Stimulated activated effector memory CD8-positive, alpha-beta T cell treated with anti-CD3 and anti-CD28 coated beads, Interleukin-12 subunit alpha, Interleukin-12 subunit beta, amount 100 ng/mL, for 72 hours (primary cell): ENCODE measurements around the gene VDR.

Experiments
- ATAC-seq: fragments of 150-1000 bp; cut with Tn5 transposase; 2 replicates; pipeline ENCODE4 v1.10.0; 2021
- DNase-seq, 2 donors: peaks; one replicate each; pipeline ENCODE4 v3.0.0; 2021 to 2022; ENCODE audit warnings: low spot score in 2 of 2
- H3K27ac Mint-ChIP-seq: one replicate; pipeline ENCODE4 v1.8.0; 2022; ENCODE audit warnings: mild to moderate bottlenecking, mixed read lengths
- H3K36me3 Mint-ChIP-seq: one replicate; pipeline ENCODE4 v1.8.0; 2022; ENCODE audit warnings: mild to moderate bottlenecking, mixed read lengths
- H3K4me1 Mint-ChIP-seq: one replicate; pipeline ENCODE4 v1.8.0; 2022; ENCODE audit warnings: mixed read lengths
- H3K4me3 Mint-ChIP-seq: one replicate; pipeline ENCODE4 v1.8.0; 2022; ENCODE audit warnings: mild to moderate bottlenecking, mixed read lengths
- H3K9me3 Mint-ChIP-seq: one replicate; pipeline ENCODE4 v1.8.0; 2022; ENCODE audit warnings: mixed read lengths

The VDR gene

GRCh38 chr12:47904713-47905709, at the start of gene VDR:
Gene VDR (minus strand): TSS chr12:47904994. CDS start chr12:47879113, 25,881 bp downstream.
- DNase-seq (peak; percentile 58 to 85), ATAC-seq (peak; percentile 82)
- H3K9me3 Mint-ChIP-seq, result no peaks in the 10 kb centered on the region
- peak within 1 kb of the TSS; percentile 89 for H3K27ac Mint-ChIP-seq
- H3K36me3 Mint-ChIP-seq, result peaks cover 49% of the 10 kb centered on the region
- H3K4me3 Mint-ChIP-seq, result peak within 1 kb of the TSS; percentile 89
- peaks cover 46% of the 10 kb centered on the region for H3K4me1 Mint-ChIP-seq

GRCh38 chr12:47954058-47954457, 49.3 kb upstream of the VDR start:
- H3K36me3 Mint-ChIP-seq, result no peaks in the 10 kb centered on the region

GRCh38 chr12:47950856-47951468, 46.2 kb upstream of the VDR start:
- no peak for ATAC-seq

More at GRCh38 chr12:47954058-47954457, 49.3 kb upstream of the VDR start:
- peaks cover 8% of the 10 kb centered on the region for H3K4me1 Mint-ChIP-seq
- no peak for DNase-seq
- H3K9me3 Mint-ChIP-seq, result no peaks in the 10 kb centered on the region
- H3K27ac Mint-ChIP-seq, result no peak overlapping the region
- H3K4me3 Mint-ChIP-seq, result no peak overlapping the region
- no peak for ATAC-seq

GRCh38 chr12:47949441-47950341, 44.9 kb upstream of the VDR start:
- peaks cover 9% of the 10 kb centered on the region for H3K4me1 Mint-ChIP-seq
- no peak overlapping the region for H3K4me3 Mint-ChIP-seq
- peak overlapping the region; percentile 64 for H3K27ac Mint-ChIP-seq
- no peaks in the 10 kb centered on the region for H3K36me3 Mint-ChIP-seq
- H3K9me3 Mint-ChIP-seq, result no peaks in the 10 kb centered on the region
- DNase-seq, result peak; percentile 38 to 70
- peak; percentile 72 for ATAC-seq

More at GRCh38 chr12:47950856-47951468, 46.2 kb upstream of the VDR start:
- DNase-seq, result no peak
- no peaks in the 10 kb centered on the region for H3K9me3 Mint-ChIP-seq
- no peak overlapping the region for H3K4me3 Mint-ChIP-seq
- no peaks in the 10 kb centered on the region for H3K36me3 Mint-ChIP-seq
- H3K27ac Mint-ChIP-seq, result no peak overlapping the region
- peaks cover 9% of the 10 kb centered on the region for H3K4me1 Mint-ChIP-seq

GRCh38 chr12:47947341-47947740, 42.5 kb upstream of the VDR start:
- H3K4me3 Mint-ChIP-seq, result no peak overlapping the region
- DNase-seq (no peak), ATAC-seq (no peak)
- H3K4me1 Mint-ChIP-seq, result peaks cover 9% of the 10 kb centered on the region
- no peaks in the 10 kb centered on the region for H3K36me3 Mint-ChIP-seq
- no peaks in the 10 kb centered on the region for H3K9me3 Mint-ChIP-seq
- H3K27ac Mint-ChIP-seq, result no peak overlapping the region

GRCh38 chr12:47946413-47947323, 41.9 kb upstream of the VDR start:
- Mint-ChIP-seq H3K9me3 (no peaks in the 10 kb centered on the region), H3K4me1 (peaks cover 10% of the 10 kb centered on the region), H3K36me3 (no peaks in the 10 kb centered on the region), H3K27ac (peak overlapping the region; percentile 88), H3K4me3 (no peak overlapping the region)
- DNase-seq (no peak), ATAC-seq (no peak)

GRCh38 chr12:47945341-47945728, 40.5 kb upstream of the VDR start:
- ATAC-seq (no peak), DNase-seq (no peak)
- Mint-ChIP-seq H3K9me3 (no peaks in the 10 kb centered on the region), H3K4me1 (peaks cover 21% of the 10 kb centered on the region), H3K4me3 (no peak overlapping the region), H3K36me3 (no peaks in the 10 kb centered on the region), H3K27ac (no peak overlapping the region)

- Mint-ChIP-seq H3K4me1 (peaks cover 20% of the 10 kb centered on the region), H3K9me3 (no peaks in the 10 kb centered on the region), H3K4me3 (no peak overlapping the region), H3K27ac (no peak overlapping the region), H3K36me3 (no peaks in the 10 kb centered on the region)
- no peak for DNase-seq
- ATAC-seq, result no peak
Observed at GRCh38 chr12:47944685-47945340, 40.0 kb upstream of the VDR start.

GRCh38 chr12:47943623-47944340, 39.0 kb upstream of the VDR start:
- DNase-seq (no peak), ATAC-seq (no peak)
- Mint-ChIP-seq H3K27ac (no peak overlapping the region), H3K9me3 (no peaks in the 10 kb centered on the region), H3K4me3 (no peak overlapping the region), H3K36me3 (no peaks in the 10 kb centered on the region), H3K4me1 (peaks cover 12% of the 10 kb centered on the region)

GRCh38 chr12:47942614-47943225, 37.9 kb upstream of the VDR start:
- no peak for ATAC-seq
- DNase-seq, result no peak
- H3K4me3 Mint-ChIP-seq, result no peak overlapping the region
- H3K9me3 Mint-ChIP-seq, result no peaks in the 10 kb centered on the region
- no peak overlapping the region for H3K27ac Mint-ChIP-seq
- H3K4me1 Mint-ChIP-seq, result peaks cover 12% of the 10 kb centered on the region
- H3K36me3 Mint-ChIP-seq, result no peaks in the 10 kb centered on the region

- Mint-ChIP-seq H3K4me1 (peaks cover 12% of the 10 kb centered on the region), H3K36me3 (no peaks in the 10 kb centered on the region), H3K9me3 (no peaks in the 10 kb centered on the region), H3K27ac (no peak overlapping the region), H3K4me3 (no peak overlapping the region)
- peak in 1 of 2 donors; percentile 63 for DNase-seq
- peak; percentile 52 for ATAC-seq
Observed at GRCh38 chr12:47941871-47942613, 37.2 kb upstream of the VDR start.

- peak overlapping the region; percentile 4 for H3K27ac Mint-ChIP-seq
- no peak for DNase-seq
- H3K4me1 Mint-ChIP-seq, result peaks cover 12% of the 10 kb centered on the region
- H3K36me3 Mint-ChIP-seq, result no peaks in the 10 kb centered on the region
- no peak for ATAC-seq
- H3K4me3 Mint-ChIP-seq, result no peak overlapping the region
- H3K9me3 Mint-ChIP-seq, result no peaks in the 10 kb centered on the region
Observed at GRCh38 chr12:47941475-47941780, 36.6 kb upstream of the VDR start.
